Ishikawa (cell line): ENCODE data around the gene NRL.

Experiments used
- CEBPB ChIP-seq: IDR thresholded peaks from 2 replicates; pipeline ENCODE4 v1.6.1; 2012
- CREB1 ChIP-seq: IDR thresholded peaks from 2 replicates; pipeline ENCODE4 v1.6.1; 2012; ENCODE audit warnings: low read depth
- EGR1 ChIP-seq: IDR thresholded peaks from 2 replicates; pipeline ENCODE4 v1.6.1; 2012
- FOXM1 ChIP-seq: IDR thresholded peaks from 2 replicates; pipeline ENCODE4 v1.6.1; 2012; ENCODE audit warnings: low read depth, borderline replicate concordance
- MAX ChIP-seq: IDR thresholded peaks from 2 replicates; pipeline ENCODE4 v1.6.1; 2012
- NFIC ChIP-seq: IDR thresholded peaks from 2 replicates; pipeline ENCODE4 v1.6.1; 2012
- RAD21 ChIP-seq: IDR thresholded peaks from 2 replicates; pipeline ENCODE4 v1.6.1; 2012; ENCODE audit warnings: low read depth
- TCF12 ChIP-seq: IDR thresholded peaks from 2 replicates; pipeline ENCODE4 v1.6.1; 2012; ENCODE audit warnings: low read depth
- USF1 ChIP-seq: IDR thresholded peaks from 2 replicates; pipeline ENCODE4 v1.6.1; 2012
- ZBTB7A ChIP-seq: IDR thresholded peaks from 2 replicates; pipeline ENCODE4 v1.6.1; 2012; ENCODE audit warnings: low read depth

NRL gene

DNA sequence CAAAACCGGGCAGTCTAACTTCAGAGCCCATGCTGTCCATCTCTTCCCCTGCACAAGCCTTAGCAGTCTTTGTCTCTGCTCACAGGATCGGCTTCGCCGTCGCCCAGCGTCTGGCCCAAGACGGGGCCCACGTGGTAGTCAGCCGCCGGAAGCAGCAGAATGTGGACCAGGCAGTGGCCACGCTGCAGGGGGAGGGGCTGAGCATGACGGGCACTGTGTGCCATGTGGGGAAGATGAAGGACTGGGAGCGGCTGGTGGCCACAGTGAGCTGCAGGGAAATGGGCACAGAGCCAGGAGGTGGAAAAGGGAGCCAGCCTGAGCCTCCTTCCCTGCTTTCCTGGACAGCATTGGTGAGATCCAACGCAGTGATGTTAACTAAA lies 77.1 kb downstream of the NRL start:
- TF ChIP-seq ZBTB7A: no peak
- 0 out of 2 replicates have a peak, but pooled peaks have one; percentile 7 for TF ChIP-seq NFIC
- TF ChIP-seq CEBPB: no peak

DNA sequence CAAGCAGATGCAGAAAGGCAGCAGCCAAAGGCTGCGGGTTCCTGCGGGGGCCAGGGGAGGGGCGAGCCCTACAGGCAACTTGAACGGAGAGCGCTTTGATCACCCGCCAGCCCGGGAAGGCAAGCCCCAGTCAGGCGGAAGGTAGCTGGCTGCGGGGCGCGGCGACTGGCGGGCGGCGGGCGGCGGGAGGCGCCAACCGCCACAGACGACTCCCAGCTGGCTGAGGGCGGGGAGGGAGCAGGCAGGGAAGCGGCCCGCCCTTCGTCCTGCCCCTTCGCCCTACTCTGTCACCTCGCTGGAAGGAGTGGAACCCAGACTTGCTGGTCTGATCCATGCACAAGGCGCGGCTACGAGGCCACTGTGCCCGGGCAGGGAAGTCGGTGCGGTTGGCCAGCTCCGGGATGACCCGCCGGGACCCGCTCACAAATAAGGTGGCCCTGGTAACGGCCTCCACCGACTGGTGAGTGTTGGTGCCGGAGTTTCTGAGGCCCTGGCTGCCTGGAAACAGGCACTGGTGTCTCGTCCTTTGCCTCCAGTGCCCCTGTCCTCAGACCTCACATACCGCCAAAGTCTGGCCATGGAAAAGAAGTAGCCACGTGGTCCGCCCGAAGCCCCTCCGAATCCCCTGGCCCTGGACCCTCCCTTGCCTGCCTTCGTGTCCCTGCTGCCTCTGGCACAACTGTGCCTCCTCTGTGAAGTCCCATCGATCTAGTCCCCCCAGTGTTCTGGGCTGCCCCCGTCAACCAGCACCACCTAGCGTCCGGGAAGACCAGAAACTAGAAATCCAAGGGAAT lies 78.4 kb downstream of the NRL start:
- TF ChIP-seq FOXM1 (no peak), TCF12 (no peak), EGR1 (no peak), NFIC (no peak), RAD21 (peak; percentile 63), CREB1 (no peak), MAX (peak; percentile 46), USF1 (no peak; the same call in 1 of the 2 replicates), CEBPB (no peak)

GRCh38 chr14:24032727-24033418 lies 81.9 kb downstream of the NRL start:
- no peak for TF ChIP-seq MAX
- 0 out of 2 replicates have a peak, but pooled peaks have one; percentile 16 for TF ChIP-seq CEBPB
